Embryonic facial prominence (tissue), 1 donor: Measurements from ENCODE around the gene OSMR.

Source experiments
- DNase-seq: peaks from one replicate; pipeline ENCODE4 v3.0.0-alpha.2; 2016; ENCODE audit errors: extremely low spot score

The OSMR gene

DNA sequence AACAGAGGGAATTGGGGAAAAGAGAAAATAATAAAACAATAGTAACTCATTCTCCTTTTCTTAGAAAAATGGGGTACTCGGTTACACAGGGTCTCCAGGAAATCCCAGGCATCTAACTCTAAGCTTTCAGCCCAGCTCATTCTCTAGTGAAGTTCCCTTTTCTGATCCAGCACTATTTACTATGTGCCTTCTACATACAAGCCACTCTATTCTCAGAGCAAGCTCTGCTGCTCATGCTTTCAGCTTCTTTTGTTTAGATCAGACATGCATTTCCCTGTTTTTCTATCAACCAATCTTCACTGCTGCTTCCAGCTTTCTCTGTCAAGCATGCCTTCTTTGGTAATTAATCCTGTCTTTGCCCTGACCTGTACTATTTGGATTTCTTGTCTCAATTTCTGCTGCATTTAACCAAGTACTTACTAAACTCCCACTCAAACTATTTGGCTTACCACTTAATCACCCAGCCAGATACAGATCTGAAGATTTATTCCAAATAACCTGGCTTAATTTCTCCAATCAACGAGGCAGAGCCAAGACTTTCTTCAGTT, 25.3 kb downstream of the OSMR start:
- no peak for DNase-seq

DNA sequence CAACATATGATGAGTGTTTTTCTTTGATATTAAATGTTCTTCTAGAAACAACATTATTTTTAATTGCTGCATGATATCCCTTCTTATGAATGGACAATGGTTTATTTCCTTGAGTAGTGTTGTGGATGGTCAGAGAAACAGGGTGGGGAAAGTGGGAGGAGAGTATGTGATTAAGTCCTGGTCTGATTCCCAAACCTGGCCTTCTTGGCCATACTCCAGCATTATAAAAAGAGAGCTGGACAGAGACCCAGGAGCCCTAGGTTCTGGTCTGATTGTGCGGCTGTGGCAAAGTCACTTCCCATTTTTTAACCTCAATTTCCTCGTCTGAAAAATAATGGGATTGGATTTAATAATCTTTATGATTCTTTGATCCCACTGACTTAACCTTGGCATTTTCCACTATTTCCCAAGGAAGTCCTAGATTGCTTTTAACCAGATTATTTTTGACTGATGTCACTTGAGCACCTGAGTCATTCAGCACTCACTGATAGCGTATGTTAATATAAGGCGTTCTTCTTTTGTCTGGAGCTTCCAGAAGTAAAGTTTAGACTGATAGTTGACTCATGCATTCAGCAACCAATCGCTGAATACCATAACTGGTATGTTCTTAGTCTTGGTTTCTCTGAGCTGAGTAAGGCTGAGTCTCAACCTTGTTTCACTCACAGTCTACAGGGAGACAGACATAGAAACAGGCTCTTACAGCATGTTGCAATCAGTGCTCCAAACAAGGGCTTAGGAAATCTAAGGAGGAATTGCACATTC, 26.2 kb downstream of the OSMR start:
- no peak for DNase-seq

DNA sequence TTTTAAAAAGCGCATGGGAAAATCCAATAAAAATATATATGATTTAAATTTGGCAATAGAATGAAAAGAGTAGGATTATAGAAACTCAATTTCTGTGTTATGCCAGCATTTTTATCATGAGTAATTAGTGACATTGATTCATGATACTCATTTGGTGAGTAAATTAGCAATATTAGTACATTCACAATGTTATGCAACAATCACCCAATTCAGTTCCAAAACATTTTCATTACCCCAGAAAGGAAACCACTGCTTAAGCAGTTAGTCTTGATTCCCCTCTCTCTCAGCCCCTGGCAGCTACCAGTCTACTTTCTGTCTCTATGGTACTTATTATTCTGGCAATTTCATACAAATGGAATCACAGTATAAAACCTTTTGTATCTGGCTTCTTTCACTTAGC, 27.0 kb downstream of the OSMR start:
- no peak for DNase-seq

DNA sequence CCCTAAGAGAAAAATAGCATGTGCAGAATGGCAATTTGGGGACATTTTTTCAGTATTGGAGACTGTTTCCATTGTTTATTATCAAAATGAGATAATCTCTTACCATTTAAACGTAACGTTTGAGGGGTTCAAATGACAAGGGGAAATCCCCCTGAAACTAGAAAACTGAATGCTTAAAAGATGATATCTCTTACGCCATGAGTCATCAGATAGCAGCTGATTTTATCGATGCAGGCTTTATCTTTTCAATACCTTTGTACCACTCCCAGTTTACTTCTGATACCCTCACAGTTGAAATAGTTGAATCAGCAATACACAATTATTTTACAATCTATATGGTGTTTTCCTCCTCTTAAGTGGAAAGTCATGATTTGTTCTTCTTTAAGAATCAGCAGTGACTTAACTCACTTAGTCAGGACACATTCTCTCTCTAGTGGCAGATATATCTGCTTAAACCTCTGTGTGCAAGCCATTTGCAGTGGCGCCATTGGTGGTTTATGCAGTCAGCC, 29.2 kb downstream of the OSMR start:
- no peak for DNase-seq

DNA sequence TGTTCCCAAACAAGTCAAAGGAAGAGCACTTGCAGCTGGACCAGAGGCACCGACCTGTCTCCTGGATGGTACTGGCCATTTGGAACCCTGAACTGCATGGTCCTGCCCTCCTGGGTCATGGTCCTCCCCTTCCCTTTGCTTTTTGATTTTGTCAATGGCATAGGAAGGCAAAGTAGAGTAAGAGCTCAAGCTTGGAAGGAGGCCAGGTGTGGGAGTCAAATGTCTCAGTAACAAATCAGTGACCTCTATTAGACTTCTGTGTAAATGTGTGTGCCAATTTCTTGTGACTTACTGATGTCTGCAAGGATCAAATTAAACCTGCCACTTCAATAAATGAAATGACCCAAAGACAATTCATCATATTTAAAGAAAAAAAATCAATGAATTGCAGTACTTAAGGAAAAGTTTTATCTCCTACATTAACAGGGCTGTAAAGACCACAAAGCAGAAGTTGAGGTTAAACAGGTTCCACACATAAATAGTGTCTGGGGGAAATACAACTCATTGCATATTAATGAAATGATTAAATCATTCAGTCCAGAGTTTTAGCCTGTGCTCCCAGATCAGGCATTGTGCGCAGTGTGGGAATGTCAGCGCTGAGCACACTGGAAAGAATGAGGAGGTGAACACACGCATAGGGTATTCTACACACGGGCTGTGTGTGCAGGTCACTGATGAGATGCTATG, 32.7 kb downstream of the OSMR start:
- DNase-seq, result no peak

DNA sequence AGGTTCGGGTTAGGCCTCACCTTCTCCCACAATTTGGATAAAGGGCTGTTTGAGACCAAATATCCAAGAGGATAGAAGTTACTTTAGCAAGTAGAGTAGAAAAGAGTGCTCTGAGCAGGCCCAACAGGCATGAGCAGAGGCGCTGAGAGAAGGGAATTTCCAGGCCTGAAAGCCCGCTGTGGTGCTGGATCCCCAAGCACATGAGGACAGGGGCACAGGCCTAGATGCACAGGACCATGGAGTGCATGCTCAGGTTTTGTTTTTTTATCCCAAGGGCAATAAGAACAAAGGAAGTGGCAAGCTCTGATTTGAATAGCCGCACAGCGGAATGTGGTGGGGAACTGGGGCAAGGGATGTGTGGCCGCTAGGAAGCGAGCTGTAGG, 33.3 kb downstream of the OSMR start:
- DNase-seq, result no peak

DNA sequence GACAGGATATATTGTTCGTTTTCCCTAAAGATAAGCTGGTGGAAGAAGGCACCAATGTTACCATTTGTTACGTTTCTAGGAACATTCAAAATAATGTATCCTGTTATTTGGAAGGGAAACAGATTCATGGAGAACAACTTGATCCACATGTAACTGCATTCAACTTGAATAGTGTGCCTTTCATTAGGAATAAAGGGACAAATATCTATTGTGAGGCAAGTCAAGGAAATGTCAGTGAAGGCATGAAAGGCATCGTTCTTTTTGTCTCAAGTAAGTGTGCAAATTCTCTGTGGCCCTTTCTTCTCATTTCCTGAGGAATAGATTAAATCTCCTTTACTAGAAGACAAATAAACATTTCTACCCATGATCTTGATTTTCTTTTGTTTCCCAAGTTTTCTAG, 38.0 kb downstream of the OSMR start:
- no peak for DNase-seq

DNA sequence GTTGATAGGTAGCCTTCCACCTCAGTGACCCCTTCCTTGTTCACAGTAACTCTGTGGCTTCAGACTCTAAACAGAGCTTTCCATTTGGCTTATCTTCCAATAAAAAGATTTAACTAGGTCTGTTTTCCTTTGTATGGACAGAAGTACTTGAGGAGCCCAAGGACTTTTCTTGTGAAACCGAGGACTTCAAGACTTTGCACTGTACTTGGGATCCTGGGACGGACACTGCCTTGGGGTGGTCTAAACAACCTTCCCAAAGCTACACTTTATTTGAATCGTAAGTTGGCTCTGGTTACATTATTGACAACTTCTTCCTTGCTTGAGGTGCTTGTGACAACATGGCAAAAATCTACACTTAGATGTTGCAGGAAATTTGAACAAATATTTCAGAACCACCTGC, 39.4 kb downstream of the OSMR start:
- no peak for DNase-seq

DNA sequence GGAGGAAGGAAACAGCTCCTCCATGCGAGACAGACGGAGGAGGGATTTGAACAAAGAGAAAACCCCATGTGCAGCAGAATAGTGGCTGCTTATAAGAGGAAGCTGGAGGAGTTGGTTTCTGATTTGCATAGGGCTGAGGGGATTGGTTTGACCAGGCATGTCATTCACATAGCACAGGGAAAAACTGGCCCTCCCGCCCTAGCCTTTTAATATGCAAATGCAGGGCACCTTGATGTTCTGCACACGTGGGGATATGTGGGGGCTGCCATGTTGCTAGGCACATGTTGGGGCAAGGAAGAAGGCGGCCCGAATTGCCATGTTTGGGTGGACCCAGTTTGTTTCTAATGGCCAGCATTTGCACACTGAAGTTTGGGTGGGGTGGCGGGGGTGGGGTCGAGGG, 42.2 kb downstream of the OSMR start:
- no peak for DNase-seq

DNA sequence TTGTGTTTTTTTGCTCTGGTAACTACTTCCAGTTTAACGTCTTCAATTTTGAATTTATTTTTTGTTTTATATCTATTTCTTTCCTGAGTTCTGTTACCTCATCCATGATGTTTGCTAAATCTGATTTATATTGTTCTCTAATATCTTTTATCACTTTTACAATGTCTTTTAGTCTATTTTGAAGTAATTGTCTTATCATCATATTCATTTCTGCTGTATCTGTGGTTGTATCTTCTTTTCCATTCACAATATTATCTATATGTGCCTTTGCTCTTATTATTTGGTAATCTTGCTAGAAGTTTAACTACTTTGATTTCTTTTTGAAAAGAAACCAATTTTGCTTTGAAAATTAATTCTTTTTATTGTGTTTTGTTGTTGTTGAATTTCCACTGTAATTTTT, 43.6 kb downstream of the OSMR start:
- no peak for DNase-seq

DNA sequence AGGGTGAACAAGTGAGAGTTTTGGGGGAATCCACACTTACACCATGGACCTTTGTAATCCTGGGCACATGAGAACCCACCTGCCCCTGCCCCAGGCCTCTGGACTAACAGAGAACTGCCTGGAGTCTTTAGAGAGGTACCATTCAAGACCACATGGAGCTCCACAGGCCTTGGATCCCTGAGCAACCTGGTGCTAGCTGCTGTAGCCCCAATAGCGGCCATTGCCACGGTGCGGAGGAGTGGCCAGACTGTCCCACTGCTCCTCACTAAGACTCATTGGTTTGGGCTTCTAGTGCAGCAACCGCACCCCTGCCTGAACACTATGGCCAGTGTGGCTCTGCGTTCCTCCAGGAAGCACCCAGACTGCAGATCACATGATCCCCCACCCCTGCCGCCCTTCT, 45.8 kb downstream of the OSMR start:
- DNase-seq, result no peak

DNA sequence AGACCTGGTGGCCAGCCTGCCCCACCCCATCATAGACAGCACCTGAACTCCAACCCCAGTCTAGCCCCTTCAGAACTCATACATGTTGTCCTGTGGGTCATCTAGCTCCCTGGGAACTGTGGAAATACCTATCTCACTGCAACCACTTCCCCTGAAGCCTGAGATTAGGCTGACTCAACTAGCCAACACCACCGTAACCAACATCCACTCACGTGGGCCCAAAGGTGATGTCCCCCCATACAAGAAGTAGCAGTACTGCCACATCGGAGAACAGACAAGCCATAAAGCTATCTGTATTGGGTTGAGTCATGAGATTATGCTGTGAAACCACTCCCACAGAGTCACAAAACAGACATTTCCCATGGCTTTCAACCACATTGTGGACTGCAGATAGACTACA, 46.6 kb downstream of the OSMR start:
- DNase-seq, result no peak

DNA sequence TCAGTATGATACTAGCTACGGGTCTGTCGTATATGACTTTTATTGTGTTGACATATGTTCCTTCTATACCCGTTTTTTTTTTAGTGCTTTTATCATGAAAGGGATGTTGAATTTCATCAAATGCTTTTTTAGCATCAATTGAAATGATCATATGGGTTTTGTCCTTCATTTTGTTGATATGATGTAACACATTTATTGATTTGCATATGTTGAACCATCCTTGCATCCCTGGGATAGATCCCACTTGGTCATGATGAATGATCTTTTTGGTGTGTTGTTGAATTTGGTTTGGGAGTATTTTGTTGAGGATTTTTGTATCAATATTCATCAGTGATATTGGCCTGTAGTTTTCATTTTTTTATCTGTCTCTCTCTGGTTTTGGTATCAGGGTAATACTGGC, 50.9 kb downstream of the OSMR start:
- DNase-seq, result no peak

DNA sequence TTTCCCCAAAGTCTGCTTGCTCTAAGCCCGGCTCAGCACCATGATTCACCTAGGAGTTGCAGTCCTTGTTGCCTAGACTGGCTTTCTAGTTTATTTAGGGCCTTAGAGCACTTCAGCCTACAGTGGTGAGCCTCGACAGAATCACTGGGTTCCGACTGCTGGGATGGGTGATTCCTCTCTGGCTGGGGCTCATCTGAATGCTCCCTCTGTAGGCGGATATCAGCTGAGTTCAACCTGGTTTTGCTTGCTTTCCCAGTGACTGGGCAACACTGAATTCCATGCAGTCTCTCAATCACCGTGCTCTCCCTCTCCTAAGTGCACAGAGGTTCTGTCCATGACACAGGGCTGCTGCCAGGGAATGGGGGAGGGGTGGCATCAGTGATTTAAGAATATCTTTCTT, 54.1 kb downstream of the OSMR start:
- DNase-seq, result no peak

DNA sequence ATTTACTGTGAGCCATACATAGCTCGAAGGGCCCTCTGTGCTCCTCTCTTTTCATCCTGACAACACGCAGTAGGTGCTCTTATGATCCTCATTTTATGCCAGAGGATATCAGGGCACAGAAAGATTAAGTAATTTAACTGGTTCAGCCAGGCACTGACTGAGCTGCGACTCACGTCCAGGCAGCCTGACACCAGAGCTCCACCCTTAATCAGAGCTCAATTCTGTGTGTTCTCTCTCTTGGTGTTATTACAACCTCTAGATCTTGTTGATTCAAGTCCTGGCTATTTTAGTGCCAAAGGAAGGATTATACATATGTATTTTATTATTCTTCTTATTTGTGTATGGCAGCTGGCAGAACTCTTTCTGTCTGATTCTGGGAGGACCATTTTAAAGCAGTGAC, 59.7 kb downstream of the OSMR start:
- DNase-seq, result no peak

DNA sequence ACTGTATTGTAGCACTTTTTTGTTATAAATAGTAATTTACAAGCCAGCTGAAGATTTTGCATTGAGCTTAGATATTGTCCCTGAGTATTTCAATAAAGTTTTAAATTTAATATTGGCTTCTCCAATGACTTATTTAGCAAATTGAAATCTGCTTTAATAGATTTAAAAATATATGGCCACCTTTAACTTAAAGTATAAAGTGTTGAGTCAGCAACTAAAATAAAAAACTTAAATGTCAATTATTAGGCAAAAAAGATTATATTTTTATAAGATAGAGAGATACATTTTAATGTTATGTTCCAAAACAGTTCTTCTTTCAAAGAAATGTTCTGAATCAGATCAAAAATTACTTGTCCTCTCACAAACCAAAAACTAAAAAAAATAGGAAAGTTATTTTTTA, 60.7 kb downstream of the OSMR start:
- no peak for DNase-seq

DNA sequence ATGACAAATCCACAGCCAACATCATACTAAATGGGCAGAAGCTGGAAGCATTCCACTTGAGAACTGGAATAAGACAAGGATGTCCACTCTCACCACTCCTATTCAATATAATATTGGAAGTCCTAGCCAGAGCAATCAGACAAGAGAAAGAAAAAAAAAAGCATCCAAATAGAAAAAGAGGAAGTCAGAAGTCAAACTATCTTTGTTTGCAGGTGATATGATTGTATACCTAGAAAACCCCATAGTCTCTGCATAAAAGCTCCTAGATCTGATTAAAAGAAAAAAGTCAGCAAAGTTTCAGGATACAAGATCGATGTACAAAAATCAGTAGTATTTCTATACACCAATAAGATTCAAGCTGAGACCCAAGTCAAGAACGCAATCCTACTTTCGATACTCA, 66.1 kb downstream of the OSMR start:
- DNase-seq, result no peak

DNA sequence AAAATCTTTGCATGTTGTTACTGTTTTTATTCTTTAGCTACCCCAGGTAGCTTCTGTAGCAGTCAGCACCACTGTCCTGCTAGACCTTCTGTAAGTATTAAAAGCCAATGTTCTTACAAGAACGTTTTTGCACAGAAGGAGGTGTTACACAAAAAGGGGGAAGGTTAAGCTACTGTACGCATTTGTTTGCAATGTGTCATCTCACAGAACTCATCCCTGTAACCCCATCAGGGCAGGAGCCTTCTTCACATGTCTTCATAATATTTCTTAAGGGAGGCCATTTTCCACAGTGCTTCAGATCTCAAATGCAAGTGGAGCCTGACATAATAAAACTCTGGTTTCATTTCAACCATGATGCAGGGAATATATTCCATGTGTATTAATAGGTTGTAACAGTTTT, 67.9 kb downstream of the OSMR start:
- no peak for DNase-seq

DNA sequence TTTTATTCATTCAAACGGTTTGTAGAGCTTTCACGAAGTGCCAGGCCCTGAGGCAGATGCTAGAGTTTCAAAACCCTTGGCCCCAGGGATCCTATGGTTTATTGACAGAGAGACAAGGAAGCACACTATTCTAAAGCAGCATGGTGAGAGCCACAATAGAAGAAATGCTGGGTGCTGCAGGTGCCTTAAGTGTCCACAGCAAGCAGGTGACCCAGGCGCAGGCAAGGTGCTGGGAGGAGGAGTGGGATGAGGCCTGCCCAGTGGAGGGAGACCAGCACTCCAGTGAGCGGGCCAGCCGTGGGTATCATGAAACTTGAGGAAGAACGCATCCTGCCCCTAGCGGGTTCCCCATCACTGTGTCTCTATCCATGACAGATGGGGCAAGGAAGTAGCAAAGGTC, 71.0 kb downstream of the OSMR start:
- DNase-seq, result no peak

DNA sequence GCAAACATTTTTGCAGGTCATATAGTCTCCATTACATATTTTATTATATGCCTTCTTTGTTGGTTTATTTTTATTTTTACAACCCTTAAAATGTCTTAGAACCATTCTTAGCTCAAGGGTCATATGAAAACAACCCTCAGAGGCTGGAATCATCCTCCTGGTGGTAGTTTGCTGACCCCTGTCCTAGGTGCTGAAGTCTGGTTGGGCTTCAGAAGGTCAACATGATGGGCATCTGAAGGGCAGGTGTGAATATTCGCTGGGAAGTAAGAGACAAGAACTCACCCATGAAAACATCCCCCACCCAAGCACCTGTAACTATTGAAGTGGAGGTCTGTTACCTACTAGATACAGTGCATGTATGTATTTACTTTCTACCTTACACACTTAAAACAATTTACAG, 75.4 kb downstream of the OSMR start:
- no peak for DNase-seq

DNA sequence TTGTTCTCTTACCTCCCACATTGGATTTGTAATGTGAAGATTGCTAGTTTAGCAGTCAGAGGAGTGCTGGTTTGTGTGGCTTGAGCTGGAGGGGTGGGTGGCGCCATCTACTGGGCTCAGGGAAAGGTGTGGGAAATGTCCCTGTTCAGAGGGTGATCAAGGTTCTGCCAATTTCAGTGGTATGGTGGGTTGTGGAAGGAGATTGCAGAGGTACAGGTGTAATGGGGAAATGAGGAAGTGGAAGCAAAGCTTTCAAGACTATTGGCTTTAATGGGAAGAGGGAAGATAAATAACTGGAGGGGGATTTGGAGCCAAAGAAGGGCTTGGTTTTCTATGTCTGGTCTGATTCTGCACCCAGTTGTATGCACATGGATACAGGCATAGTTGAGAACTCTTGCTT, 76.4 kb downstream of the OSMR start:
- no peak for DNase-seq

DNA sequence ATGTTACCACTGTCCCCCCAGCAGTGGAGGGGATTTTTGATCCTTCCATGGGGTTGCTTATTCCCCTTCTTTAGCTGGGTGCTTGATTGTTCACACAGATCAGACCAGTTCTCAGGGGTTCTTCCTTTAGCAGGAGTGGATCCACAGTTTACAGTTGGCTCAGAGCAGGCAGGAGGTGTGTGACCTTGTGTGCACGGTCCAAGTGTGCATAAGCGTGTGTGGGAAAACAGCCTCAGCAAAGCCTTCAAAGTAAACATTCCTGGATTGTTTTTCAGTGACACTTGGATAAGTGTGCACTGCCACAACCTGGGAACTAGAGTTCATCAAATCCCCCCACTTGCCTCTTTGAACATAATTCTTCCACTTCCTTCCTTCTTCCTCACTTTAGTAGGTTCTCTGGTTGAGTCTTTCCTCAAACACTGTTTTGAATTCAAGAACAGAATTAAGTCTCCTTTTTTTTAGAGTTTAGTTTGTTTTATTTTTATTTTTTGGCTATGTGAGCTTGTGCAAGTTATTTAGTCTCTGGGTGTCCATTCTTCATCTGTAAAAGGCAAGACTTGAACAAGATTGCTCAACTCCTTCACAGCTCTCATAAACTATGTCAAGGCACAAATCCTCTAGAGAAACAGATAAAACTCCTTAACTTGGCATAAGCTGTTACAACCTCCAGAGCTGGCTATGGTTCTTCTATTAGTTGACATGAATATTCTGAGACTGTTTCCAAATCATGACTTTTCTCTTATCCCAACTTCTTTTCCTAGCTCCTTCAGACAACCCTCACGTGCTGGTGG, 78.0 kb downstream of the OSMR start:
- no peak for DNase-seq
